Measurements from ENCODE around the gene SPAG9.

DNA sequence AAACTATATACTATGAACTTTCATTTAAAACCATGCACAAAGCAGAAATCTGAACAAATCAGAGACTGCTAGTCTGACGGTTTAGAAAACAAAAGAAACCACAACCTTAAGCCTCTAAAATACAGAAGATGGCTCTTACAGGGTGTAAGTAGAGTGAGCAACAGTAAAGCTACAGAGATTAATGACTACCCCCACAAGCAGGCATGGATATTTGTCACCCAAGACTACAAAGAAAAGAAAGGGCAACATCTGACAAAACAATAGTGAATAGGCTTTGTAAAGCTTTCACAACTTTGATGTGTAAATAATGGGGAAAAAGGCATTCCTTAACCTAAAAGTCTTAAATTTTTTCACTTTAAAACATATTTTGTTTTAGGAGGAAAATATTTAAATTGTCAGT lies 75.0 kb downstream of the SPAG9 start:
- TF ChIP-seq HDGF (IDR thresholded peaks at IDR 0.05; ENCODE audit: borderline replicate concordance), result no peak
- TF ChIP-seq BHLHE40 (IDR thresholded peaks at IDR 0.05; ENCODE audit: borderline replicate concordance), result no peak
- TF ChIP-seq ELF4 (IDR thresholded peaks at IDR 0.05), result no peak
- TF ChIP-seq L3MBTL2 (conservative IDR thresholded peaks at IDR 0.05), result no peak
- TF ChIP-seq TARDBP (IDR thresholded peaks at IDR 0.05), result no peak
- no peak for TF ChIP-seq CTBP1 (IDR thresholded peaks at IDR 0.05; ENCODE audit: borderline replicate concordance)
- no peak for TF ChIP-seq FOXM1 (IDR thresholded peaks at IDR 0.05; ENCODE audit: borderline replicate concordance)
- no peak for TF ChIP-seq SUZ12 (IDR thresholded peaks at IDR 0.05)
- TF ChIP-seq, protein P1, sequence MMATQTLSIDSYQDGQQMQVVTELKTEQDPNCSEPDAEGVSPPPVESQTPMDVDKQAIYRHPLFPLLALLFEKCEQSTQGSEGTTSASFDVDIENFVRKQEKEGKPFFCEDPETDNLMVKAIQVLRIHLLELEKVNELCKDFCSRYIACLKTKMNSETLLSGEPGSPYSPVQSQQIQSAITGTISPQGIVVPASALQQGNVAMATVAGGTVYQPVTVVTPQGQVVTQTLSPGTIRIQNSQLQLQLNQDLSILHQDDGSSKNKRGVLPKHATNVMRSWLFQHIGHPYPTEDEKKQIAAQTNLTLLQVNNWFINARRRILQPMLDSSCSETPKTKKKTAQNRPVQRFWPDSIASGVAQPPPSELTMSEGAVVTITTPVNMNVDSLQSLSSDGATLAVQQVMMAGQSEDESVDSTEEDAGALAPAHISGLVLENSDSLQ (IDR thresholded peaks at IDR 0.05), result 0 out of 2 replicates have a peak, but pooled peaks have one; percentile 7
- TF ChIP-seq SP1 (IDR thresholded peaks at IDR 0.05), result no peak
- TF ChIP-seq FOXA1 (IDR thresholded peaks at IDR 0.05), result no peak
- TF ChIP-seq FOXK2 (IDR thresholded peaks at IDR 0.05), result no peak
- no peak for TF ChIP-seq LEF1 (IDR thresholded peaks at IDR 0.05; ENCODE audit: borderline replicate concordance)
- no peak for TF ChIP-seq NFRKB (IDR thresholded peaks at IDR 0.05)

Measured in HEK293T (cell line).